Measurements from ENCODE around the gene METTL25.

The METTL25 gene

DNA sequence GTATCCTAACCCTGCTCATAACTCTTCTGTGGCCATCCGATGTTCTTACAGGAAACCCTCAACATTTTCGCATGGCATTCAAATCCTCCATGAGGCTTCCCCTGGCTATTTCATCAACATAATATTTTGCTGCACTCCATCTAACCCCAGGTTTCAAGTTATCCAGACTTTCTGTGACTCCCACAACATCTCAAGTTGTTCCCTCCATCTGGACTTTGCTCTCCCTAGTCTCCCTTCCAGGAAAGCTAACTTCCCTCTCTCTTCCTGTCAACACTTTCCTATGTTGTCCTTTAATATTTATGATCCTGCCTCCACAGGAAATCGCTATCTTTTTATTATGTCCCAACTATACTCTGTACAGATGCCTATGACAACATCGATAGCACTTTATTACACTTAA lies 146.1 kb downstream of the METTL25 start:
- DNase-seq (ENCODE audit: extremely low read depth, low read depth) = no peak
- TF ChIP-seq, protein P1, sequence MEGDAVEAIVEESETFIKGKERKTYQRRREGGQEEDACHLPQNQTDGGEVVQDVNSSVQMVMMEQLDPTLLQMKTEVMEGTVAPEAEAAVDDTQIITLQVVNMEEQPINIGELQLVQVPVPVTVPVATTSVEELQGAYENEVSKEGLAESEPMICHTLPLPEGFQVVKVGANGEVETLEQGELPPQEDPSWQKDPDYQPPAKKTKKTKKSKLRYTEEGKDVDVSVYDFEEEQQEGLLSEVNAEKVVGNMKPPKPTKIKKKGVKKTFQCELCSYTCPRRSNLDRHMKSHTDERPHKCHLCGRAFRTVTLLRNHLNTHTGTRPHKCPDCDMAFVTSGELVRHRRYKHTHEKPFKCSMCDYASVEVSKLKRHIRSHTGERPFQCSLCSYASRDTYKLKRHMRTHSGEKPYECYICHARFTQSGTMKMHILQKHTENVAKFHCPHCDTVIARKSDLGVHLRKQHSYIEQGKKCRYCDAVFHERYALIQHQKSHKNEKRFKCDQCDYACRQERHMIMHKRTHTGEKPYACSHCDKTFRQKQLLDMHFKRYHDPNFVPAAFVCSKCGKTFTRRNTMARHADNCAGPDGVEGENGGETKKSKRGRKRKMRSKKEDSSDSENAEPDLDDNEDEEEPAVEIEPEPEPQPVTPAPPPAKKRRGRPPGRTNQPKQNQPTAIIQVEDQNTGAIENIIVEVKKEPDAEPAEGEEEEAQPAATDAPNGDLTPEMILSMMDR (IDR thresholded peaks at IDR 0.05; ENCODE audit: low read depth, low read length, missing control alignments) = no peak
- no peak overlapping the region for H3K4me3 ChIP-seq (replicated peaks; ENCODE audit: low read depth, low read length)

DNA sequence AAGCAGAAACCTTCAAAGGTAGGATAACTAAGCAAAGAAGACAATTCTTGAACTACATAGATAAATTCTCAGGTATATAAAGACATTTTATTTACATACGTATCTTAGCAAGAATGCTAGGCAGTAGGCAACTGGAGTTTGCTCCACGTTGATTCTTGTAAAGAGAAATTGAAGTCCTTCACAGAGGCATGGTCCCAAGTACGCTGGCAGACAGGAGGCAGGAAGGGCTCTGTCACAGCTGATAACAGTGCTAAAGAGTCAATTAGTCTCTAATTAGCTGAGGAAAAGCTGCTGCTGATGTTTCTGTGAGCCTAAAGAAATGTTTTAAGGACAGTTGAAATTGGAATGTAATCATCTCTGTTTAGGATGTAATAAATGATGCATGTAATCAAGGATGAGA lies 146.8 kb downstream of the METTL25 start:
- TF ChIP-seq, protein P1 (IDR thresholded peaks at IDR 0.05; ENCODE audit: low read depth, low read length, missing control alignments) = no peak
- no peak for DNase-seq (ENCODE audit: extremely low read depth, low read depth)
- H3K4me3 ChIP-seq (replicated peaks; ENCODE audit: low read depth, low read length) = no peak overlapping the region

DNA sequence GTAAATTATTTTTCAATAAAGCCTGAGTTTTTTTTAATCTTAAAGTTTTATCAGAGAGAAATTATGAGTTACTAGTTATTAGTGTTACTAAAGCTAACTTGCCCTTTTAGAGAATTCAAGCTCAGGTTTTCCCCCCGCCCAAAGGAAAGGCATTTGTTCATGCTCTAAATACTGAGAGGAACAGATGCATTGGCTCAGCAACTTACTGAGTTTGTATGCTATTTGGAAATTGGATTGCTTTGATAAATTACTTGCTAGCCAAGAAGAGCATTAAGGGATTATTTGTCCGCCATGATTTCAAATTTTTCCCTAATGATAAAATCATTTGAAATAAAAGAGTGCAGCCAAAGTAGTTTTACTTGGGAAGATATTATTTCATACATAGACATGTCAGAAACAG lies 149.4 kb downstream of the METTL25 start:
- DNase-seq (ENCODE audit: extremely low read depth, low read depth) = no peak
- no peak overlapping the region for H3K4me3 ChIP-seq (replicated peaks; ENCODE audit: low read depth, low read length)
- TF ChIP-seq, protein P1 (IDR thresholded peaks at IDR 0.05; ENCODE audit: low read depth, low read length, missing control alignments) = no peak

DNA sequence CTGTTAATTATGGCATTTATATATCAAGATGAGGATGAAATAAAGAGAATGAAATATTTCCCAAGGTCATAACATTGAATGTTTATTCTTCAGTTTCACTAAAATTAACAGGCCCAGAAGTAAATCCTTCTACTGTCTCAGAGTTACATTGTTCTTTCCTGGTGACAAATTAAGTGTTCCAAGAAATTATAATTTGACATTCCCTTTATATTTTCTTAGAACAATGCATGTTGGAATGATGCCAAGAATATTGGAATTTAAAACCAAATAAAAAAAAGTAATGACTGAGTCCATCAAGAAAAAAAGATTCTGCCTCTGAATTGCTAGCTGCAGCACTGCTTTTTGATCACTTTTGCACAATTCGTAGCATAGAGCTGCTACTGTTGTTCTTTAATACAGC lies 152.1 kb downstream of the METTL25 start:
- TF ChIP-seq, protein P1 (IDR thresholded peaks at IDR 0.05; ENCODE audit: low read depth, low read length, missing control alignments) = no peak
- DNase-seq (ENCODE audit: extremely low read depth, low read depth) = no peak
- H3K4me3 ChIP-seq (replicated peaks; ENCODE audit: low read depth, low read length) = no peak overlapping the region

DNA sequence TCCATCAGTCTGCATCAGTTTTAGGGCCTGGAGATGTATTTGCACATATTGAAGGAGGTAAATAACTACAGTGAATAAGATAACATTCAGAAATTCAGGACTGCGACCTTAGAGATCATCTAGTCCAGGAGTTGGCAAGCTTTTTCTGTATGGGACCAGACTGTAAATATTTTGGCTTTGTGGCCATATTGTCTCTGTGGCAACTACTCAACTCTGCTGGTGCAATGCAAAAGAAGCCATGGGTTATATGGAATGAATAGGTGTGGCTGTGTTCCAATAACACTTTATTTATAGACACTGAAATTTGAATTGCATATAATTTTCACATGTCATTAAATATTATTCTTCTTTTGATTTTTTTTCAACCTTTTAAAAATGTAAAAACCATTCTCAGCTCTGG lies 156.6 kb downstream of the METTL25 start:
- DNase-seq (ENCODE audit: extremely low read depth, low read depth) = no peak
- no peak overlapping the region for H3K4me3 ChIP-seq (replicated peaks; ENCODE audit: low read depth, low read length)

DNA sequence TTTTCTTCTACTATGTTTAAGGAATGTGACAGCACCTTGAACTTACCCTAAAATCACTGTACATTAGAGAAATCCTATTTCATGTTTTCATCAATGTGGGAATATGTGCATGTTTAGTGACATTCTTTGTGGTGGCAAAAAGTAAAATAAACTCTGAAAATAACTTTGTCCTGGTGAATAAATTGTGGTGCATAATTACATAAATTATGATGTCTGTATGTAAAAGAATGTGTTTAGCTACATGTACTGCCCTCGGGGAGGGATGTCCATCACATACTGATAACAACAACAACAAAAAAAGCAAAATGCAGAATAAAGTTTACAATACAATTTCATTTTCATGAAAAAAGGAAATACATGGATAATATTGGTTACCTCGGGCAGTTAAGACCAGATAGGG lies 157.3 kb downstream of the METTL25 start:
- TF ChIP-seq, protein P1 (IDR thresholded peaks at IDR 0.05; ENCODE audit: low read depth, low read length, missing control alignments) = no peak
- H3K4me3 ChIP-seq (replicated peaks; ENCODE audit: low read depth, low read length) = no peak overlapping the region
- DNase-seq (ENCODE audit: extremely low read depth, low read depth) = no peak

More for the DNA sequence above, 156.6 kb downstream of the METTL25 start:
- TF ChIP-seq, protein P1 (IDR thresholded peaks at IDR 0.05; ENCODE audit: low read depth, low read length, missing control alignments) = no peak

DNA sequence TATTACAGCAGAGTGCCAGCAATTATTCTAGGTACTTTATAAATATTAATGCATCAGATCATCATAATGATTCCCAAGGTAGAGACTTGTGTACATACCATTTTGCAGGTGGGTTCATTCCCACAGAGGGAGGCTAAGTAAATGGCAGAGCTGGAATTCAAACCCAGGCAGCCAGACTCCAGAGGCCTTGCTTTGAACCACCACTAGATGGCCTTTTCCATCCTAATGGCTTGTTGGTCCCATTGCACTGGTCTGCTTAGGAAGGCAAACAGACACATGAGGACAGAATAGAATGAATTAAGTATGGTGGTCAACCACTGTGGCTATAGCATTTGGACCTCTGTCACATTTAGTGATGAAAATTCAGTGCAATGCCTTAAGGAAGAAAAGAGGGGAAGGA lies 158.7 kb downstream of the METTL25 start:
- TF ChIP-seq, protein P1 (IDR thresholded peaks at IDR 0.05; ENCODE audit: low read depth, low read length, missing control alignments) = peak; percentile 66
- no peak for DNase-seq (ENCODE audit: extremely low read depth, low read depth)
- H3K4me3 ChIP-seq (replicated peaks; ENCODE audit: low read depth, low read length) = no peak overlapping the region

Measured in HFF-Myc (cell line).